Mesodermal cell (in vitro differentiated cells): ENCODE measurements around the gene FBXW12.

ENCODE experiments used
- H3K27ac ChIP-seq: 2 replicates; pipeline ENCODE4 v1.7.0; 2013; ENCODE audit warnings: mild to moderate bottlenecking, low read depth, low read length, moderate library complexity; ENCODE audit not compliant: severe bottlenecking
- H3K36me3 ChIP-seq: 2 replicates; pipeline ENCODE4 v1.7.1; 2013; ENCODE audit warnings: mild to moderate bottlenecking, low read length, moderate library complexity; ENCODE audit not compliant: control insufficient read depth, insufficient read depth
- H3K4me1 ChIP-seq: one replicate; pipeline ENCODE4 v1.7.1; 2013; ENCODE audit warnings: mild to moderate bottlenecking, low read length; ENCODE audit not compliant: insufficient read depth, control insufficient read depth, poor library complexity, severe bottlenecking
- H3K4me3 ChIP-seq: 2 replicates; pipeline ENCODE4 v1.7.0; 2013; ENCODE audit warnings: low read length, control low read depth, mild to moderate bottlenecking; ENCODE audit not compliant: insufficient read depth, poor library complexity, severe bottlenecking; ENCODE audit errors: extremely low read depth
- H3K9me3 ChIP-seq: 2 replicates; pipeline ENCODE4 v1.7.1; 2013; ENCODE audit warnings: mild to moderate bottlenecking, low read length, moderate library complexity; ENCODE audit not compliant: control insufficient read depth
- WGBS, 2 experiments: methylation state at CpG; one replicate each; pipeline ENCODE4 v1.1.5; 2013; ENCODE audit warnings: missing lambda C conversion rate in 2 of 2; ENCODE audit not compliant: insufficient coverage in 2 of 2; 5-methylcytosine and 5-hydroxymethylcytosine counted together

FBXW12 gene

DNA sequence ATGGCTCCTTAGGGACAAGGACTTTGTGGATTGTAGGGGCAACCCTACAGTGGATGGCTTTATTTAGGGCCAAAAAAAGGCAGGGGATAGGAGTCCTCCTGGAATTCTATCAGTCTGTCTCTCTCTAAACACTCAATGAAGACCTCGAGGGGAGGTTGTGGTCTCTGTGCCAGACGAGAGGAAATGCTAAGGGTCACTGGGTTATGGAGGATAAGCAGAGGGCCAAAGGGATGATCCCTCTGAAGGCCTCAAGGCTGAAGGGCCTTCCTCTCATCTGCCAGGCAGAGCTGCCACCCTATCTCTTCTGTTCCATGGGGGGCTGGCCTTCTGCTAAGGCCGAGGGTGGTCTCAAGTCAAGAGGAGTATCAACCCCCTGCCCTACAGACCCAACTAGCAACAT is 30.9 kb downstream of the FBXW12 start:
- Histone ChIP-seq H3K4me1 (no peaks in the 10 kb centered on the region), H3K36me3 (peaks cover 44% of the 10 kb centered on the region), H3K9me3 (no peaks in the 10 kb centered on the region), H3K27ac (no peak overlapping the region), H3K4me3 (no peak overlapping the region)
- 78 to 94% methylated on average over 1 to 3 of the region's 3 CpGs for WGBS, 2 experiments

- H3K9me3 ChIP-seq = no peaks in the 10 kb centered on the region
- no peak overlapping the region for H3K27ac ChIP-seq
- H3K4me1 ChIP-seq = no peaks in the 10 kb centered on the region
- 97 to 98% methylated on average over 7 to 9 of the region's 15 CpGs for WGBS, 2 experiments
- peaks cover 53% of the 10 kb centered on the region for H3K36me3 ChIP-seq
- no peak overlapping the region for H3K4me3 ChIP-seq
Measured at GRCh38 chr3:48403533-48404439, 31.8 kb downstream of the FBXW12 start.

DNA sequence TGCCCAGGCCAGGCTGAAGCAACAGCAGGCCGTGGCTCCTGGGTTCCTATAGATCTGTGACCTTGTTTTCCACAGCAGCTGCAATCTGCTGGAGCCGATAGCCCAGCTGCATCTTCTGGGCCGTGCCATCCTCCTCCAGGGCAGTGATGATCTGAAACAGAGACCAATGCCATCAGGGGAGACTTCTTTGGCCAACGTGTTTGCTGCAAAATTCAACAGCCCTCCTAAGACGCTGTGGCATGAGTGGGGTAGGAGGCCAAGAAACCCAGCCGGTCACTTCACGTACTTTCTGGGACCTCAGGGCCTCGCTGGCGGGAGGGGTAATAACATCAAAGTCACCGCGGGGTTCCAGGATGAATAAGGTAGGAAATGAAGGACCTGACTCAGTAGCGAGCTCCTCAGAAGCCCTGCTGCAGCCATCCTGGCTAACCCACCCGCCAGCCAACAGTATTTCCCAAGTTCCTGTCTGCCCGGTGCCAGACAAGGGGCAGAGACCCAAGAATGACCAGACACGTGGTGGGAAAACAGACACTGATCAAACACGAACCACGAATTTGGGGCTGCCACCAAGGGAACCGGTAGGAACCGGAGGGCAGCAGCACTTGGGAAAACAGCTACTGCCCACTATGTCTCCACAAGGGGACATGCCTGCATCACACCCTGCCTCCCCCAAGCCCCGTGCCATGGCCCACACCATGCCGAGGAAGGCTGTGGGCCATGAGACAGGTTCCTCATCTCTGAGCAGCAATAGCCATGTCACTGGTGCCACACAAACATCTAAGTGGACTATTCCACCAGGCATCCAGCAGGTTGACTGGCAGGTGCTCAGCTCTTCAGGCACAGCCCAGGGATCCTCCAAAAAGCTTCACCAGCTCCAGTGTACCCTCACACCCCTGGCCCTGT is 32.7 kb downstream of the FBXW12 start:
- Histone ChIP-seq H3K27ac (no peak overlapping the region), H3K4me1 (no peaks in the 10 kb centered on the region), H3K36me3 (peaks cover 61% of the 10 kb centered on the region), H3K9me3 (no peaks in the 10 kb centered on the region), H3K4me3 (no peak overlapping the region)
- WGBS, 2 experiments = 87 to 96% methylated on average over 13 to 18 of the region's 21 CpGs

- Histone ChIP-seq H3K9me3 (no peaks in the 10 kb centered on the region), H3K4me1 (no peaks in the 10 kb centered on the region), H3K27ac (no peak overlapping the region), H3K4me3 (no peak overlapping the region), H3K36me3 (peaks cover 68% of the 10 kb centered on the region)
- 95 to 96% methylated on average over 10 to 12 of the region's 13 CpGs for WGBS, 2 experiments
Measured at GRCh38 chr3:48405343-48405881, 33.4 kb downstream of the FBXW12 start.

DNA sequence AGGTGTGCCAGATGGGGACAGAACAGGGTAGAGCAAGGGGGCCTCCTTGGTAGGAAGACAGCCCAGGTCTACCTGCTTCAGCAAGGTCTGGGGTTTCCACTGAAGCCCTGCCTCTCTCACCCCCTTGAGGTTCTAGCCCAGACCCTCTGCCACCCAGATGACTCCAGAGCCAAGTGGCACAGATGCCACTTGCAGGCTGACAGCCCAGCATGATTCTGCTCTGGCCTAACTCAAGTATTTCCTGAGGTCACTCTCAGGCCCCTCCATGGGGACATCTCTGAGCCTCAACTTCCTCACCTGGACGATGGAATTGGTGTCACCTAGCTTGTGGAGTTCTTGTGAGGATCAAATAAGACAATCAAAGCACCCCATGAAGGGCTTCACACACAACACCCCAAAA is 34.0 kb downstream of the FBXW12 start:
- no peaks in the 10 kb centered on the region for H3K4me1 ChIP-seq
- peaks cover 74% of the 10 kb centered on the region for H3K36me3 ChIP-seq
- no peak overlapping the region for H3K27ac ChIP-seq
- no peaks in the 10 kb centered on the region for H3K9me3 ChIP-seq
- no peak overlapping the region for H3K4me3 ChIP-seq
- WGBS, 2 experiments = no CpG with 5 or more reads among the region's 1 CpG

DNA sequence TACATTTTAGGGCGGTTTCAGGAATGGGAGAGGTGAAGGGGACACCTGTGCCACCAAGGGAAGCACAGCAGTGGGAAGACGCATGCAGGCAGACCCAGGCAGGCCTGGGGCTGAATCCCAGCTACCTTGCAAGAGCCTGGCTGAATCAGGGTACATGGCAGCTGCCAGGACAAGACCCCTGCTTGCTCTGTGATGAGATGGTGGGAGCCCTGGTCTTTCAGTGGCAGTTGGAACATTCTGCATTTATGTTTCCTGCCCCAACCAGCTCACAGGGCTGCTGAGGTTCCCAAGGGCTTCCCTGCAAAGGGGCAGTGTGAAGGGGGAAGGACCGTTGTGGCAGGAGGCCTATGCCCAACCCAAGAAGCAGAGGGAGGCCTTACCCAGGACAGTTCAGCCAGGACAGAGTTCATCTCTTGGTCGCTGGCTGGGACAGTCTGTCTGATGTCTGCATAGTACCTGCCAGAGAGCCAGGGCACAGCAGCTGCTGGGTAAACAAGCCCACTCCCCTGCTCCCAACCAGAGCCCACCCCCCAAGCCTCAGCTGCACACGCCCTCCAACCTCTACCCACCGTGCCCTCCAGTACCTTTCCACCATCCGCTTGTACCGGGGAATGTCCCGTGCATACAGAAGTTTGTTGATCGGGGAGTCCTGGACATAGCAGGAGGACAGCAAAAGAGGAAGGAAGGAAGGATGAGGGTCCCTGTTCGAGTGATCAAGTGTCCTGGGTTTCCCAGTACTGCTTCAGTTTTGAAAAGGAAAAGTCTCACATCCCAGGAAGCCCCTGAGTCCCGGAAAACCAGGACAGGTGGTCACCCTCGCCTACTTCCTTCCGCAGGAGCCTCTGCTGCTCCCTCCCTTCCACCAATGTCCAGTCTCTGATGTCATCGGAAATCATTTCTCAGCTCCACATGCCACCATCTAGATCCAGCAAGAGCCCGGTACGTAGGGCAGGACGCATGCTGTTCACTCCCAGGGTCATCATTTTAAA is 34.7 kb downstream of the FBXW12 start:
- Histone ChIP-seq H3K4me1 (no peaks in the 10 kb centered on the region), H3K9me3 (no peaks in the 10 kb centered on the region), H3K4me3 (no peak overlapping the region), H3K36me3 (peaks cover 78% of the 10 kb centered on the region), H3K27ac (no peak overlapping the region)
- WGBS, 2 experiments = 90 to 95% methylated on average over 8 to 16 of the region's 18 CpGs

- H3K4me3 ChIP-seq = no peak overlapping the region
- WGBS, 2 experiments = 96 to 100% methylated on average over 5 of the region's 8 CpGs
- no peak overlapping the region for H3K27ac ChIP-seq
- H3K4me1 ChIP-seq = no peaks in the 10 kb centered on the region
- H3K36me3 ChIP-seq = peaks cover 79% of the 10 kb centered on the region
- H3K9me3 ChIP-seq = no peaks in the 10 kb centered on the region
Measured at GRCh38 chr3:48407542-48408099, 35.6 kb downstream of the FBXW12 start.

DNA sequence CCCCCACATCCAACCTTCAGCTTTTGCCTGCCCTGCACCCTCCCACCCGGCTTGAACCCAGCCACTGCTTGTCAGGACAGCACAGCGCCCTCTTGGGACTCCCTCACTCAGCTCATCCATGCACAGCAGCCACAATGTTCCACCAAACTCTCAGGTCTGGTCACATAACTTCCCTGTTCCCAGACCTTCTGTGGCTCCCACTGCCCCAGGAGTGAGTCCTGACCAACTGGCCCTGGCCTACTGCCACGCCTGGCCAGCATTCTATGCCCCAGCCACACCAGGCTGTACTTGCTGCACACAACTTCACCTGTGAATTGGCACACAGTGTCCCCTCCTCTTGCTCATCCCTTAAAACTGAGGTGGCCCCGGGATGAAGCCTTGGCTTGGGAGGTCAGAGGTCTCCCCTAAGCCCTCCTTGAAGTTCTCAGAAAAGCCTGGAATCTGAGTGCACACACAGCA is 36.8 kb downstream of the FBXW12 start:
- no peaks in the 10 kb centered on the region for H3K4me1 ChIP-seq
- 84 to 89% methylated on average over 3 to 4 of the region's 4 CpGs for WGBS, 2 experiments
- no peak overlapping the region for H3K4me3 ChIP-seq
- peaks cover 85% of the 10 kb centered on the region for H3K36me3 ChIP-seq
- H3K27ac ChIP-seq = no peak overlapping the region
- H3K9me3 ChIP-seq = no peaks in the 10 kb centered on the region

GRCh38 chr3:48409291-48410201 is 37.5 kb downstream of the FBXW12 start:
- Histone ChIP-seq H3K9me3 (no peaks in the 10 kb centered on the region), H3K27ac (no peak overlapping the region), H3K36me3 (peaks cover 85% of the 10 kb centered on the region), H3K4me1 (no peaks in the 10 kb centered on the region), H3K4me3 (no peak overlapping the region)
- 93 to 99% methylated on average over 15 to 27 of the region's 31 CpGs for WGBS, 2 experiments
